Measurements from ENCODE around the gene LPP. TPM values are rescaled to one million over a fixed set of nuclear protein-coding genes. Genes with fewer than 3 reads are reported as not detected.

Gene LPP
- total RNA-seq, 1 experiment from 2014 or later = 120 TPM

DNA sequence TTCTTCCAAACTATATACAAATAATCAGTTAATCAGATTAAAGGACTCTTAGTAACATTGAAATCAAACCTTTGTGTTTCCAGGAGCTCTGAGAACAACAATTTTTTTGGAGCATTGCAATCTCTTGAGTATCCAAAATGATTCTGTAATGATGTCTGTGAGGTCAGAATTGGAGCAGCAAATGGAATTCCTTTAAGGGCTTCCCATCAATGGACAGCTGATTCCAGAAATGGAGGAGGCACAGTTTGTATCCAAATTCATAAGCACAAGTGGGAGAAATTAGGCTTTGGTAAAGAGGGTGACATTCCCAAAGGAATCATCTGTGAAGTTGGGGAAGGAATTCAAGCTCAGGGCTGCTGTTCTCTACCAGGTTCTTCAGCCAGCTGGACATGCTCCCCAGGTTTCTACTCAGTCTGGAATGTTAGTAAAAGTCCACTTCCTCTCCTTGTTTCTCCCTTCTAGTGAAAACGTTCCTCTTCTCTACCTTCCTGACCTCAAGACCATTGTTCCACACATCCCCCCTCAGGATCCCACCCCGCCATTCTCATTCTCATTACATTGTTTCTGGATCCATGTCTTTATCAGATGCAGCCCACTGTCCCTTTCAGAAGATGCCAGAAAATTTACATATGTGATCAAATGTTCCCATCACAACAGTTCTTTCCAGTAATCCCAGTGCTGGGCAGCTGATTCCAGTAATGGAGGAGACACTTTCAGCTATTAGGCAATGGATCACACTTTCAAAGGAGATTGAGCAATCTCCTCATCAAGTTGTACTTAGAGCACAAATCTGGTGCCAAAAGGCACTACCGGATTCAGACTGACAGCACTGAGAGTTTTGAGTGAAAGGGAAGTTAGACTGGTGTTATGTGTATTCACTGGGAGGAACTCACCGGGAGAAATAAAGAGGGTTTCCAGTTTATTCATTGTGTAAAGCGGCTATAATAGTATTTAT is 626.5 kb downstream of the LPP start:
- H3K4me1 Mint-ChIP-seq (ENCODE audit: low read depth, unreplicated experiment) = peaks cover 8% of the 10 kb centered on the region
- POLR2A ChIA-PET = no interaction called here
- DNase-seq = no peak
- TF ChIP-seq, protein P1, sequence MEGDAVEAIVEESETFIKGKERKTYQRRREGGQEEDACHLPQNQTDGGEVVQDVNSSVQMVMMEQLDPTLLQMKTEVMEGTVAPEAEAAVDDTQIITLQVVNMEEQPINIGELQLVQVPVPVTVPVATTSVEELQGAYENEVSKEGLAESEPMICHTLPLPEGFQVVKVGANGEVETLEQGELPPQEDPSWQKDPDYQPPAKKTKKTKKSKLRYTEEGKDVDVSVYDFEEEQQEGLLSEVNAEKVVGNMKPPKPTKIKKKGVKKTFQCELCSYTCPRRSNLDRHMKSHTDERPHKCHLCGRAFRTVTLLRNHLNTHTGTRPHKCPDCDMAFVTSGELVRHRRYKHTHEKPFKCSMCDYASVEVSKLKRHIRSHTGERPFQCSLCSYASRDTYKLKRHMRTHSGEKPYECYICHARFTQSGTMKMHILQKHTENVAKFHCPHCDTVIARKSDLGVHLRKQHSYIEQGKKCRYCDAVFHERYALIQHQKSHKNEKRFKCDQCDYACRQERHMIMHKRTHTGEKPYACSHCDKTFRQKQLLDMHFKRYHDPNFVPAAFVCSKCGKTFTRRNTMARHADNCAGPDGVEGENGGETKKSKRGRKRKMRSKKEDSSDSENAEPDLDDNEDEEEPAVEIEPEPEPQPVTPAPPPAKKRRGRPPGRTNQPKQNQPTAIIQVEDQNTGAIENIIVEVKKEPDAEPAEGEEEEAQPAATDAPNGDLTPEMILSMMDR (IDR thresholded peaks at IDR 0.05; ENCODE audit: insufficient read depth in 1 of 2, low read depth in 1 of 2, low read length in 1 of 2, severe bottlenecking in 1 of 2, unreplicated experiment in 1 of 2) = no peak
- H3K4me3 Mint-ChIP-seq (ENCODE audit: unreplicated experiment) = no peak overlapping the region
- no peaks in the 10 kb centered on the region; the same call in 1 of the 2 replicates for H3K9me3 ChIP-seq
- H3K36me3 Mint-ChIP-seq (ENCODE audit: insufficient read depth, unreplicated experiment) = peaks cover 17% of the 10 kb centered on the region
- H3K9me3 Mint-ChIP-seq (ENCODE audit: unreplicated experiment) = no peaks in the 10 kb centered on the region
- no peaks in the 10 kb centered on the region for H3K27me3 ChIP-seq (replicated peaks; ENCODE audit: control insufficient read depth, insufficient read depth, low read length)
- H3K4me3 ChIP-seq (ENCODE audit: low read depth, low read length) = no peak overlapping the region
- intact Hi-C loops (cut with micrococcal nuclease; ENCODE audit: unreplicated experiment) = no loop called here
- H3K27ac Mint-ChIP-seq (ENCODE audit: unreplicated experiment) = no peak overlapping the region
- CTCF ChIA-PET = no interaction called here
- no TSS peak for BruUV-seq (replicated peaks)
- no peaks in the 10 kb centered on the region for H3K36me3 ChIP-seq (ENCODE audit: control insufficient read depth, insufficient read depth, low read length)
- H3K4me1 ChIP-seq = no peaks in the 10 kb centered on the region
- H3K27me3 Mint-ChIP-seq (ENCODE audit: insufficient read depth, unreplicated experiment) = no peaks in the 10 kb centered on the region

DNA sequence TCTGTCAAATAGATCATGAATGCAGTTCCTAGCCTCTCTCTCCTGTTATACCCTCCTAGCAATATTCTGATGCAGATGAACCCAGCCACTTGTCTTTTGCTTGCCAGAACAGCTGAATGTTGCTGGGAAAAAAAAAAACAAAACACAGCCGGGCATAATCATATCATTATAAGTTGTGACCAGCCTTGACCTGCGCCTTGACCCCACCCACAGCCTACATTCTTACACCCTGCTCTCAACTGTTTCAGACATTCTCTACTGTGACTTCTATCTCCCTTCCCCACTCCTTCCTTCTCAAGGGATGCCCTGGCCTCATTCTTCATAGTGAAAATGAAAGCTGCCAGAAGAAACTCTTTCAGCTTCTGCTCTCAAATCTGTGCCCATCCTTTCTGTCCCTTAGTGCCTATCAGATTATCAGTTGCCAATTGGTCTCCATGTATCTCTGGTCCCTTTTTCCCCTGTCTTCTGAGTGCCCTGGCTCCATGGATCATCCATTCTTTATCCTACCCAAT is 628.7 kb downstream of the LPP start:
- Mint-ChIP-seq H3K9me3 (ENCODE audit: unreplicated experiment) (no peaks in the 10 kb centered on the region), H3K27me3 (ENCODE audit: insufficient read depth, unreplicated experiment) (no peaks in the 10 kb centered on the region), H3K4me3 (ENCODE audit: unreplicated experiment) (no peak overlapping the region), H3K4me1 (ENCODE audit: low read depth, unreplicated experiment) (no peaks in the 10 kb centered on the region), H3K27ac (ENCODE audit: unreplicated experiment) (no peak overlapping the region), H3K36me3 (ENCODE audit: insufficient read depth, unreplicated experiment) (peaks cover 17% of the 10 kb centered on the region)
- no peaks in the 10 kb centered on the region for H3K36me3 ChIP-seq (ENCODE audit: control insufficient read depth, insufficient read depth, low read length)
- DNase-seq = no peak
- intact Hi-C loops (cut with micrococcal nuclease; ENCODE audit: unreplicated experiment) = no loop called here
- POLR2A ChIA-PET = no interaction called here
- H3K27me3 ChIP-seq (replicated peaks; ENCODE audit: control insufficient read depth, insufficient read depth, low read length) = no peaks in the 10 kb centered on the region
- H3K9me3 ChIP-seq = no peaks in the 10 kb centered on the region; the same call in 1 of the 2 replicates
- no TSS peak for BruUV-seq (replicated peaks)
- CTCF ChIA-PET = interaction anchor here (0.7 kb wide), 1 partner anchor 12 kb away, joined by 3 read pairs; no protein-coding TSS in a partner anchor
- TF ChIP-seq, protein P1 (IDR thresholded peaks at IDR 0.05; ENCODE audit: insufficient read depth in 1 of 2, low read depth in 1 of 2, low read length in 1 of 2, severe bottlenecking in 1 of 2, unreplicated experiment in 1 of 2) = no peak
- H3K4me1 ChIP-seq = peaks cover 5% of the 10 kb centered on the region; the same call in 1 of the 2 replicates
- H3K4me3 ChIP-seq (ENCODE audit: low read depth, low read length) = no peak overlapping the region

DNA sequence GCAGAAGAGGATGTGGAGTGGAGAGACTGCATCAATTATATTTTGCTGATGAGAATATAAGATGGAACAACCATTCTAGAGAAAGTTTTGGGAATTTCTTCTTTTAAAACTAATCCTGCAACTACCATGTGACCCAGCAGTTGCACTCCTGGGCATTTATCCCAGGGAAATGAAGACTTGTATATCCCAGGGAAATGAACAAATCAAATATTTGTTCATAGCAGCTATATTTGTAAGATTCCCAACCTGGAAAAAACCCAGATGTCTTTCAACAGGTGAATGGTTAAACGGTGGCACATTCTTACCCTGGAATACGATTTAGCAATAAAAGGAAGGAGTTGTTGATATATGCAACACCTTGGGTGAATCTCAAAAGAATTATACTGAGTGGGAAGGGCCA is 632.5 kb downstream of the LPP start:
- Histone ChIP-seq H3K9me3 (no peaks in the 10 kb centered on the region), H3K27me3 (replicated peaks; ENCODE audit: control insufficient read depth, insufficient read depth, low read length) (no peaks in the 10 kb centered on the region), H3K36me3 (ENCODE audit: control insufficient read depth, insufficient read depth, low read length) (no peaks in the 10 kb centered on the region), H3K4me3 (ENCODE audit: low read depth, low read length) (no peak overlapping the region), H3K4me1 (peaks cover 5% of the 10 kb centered on the region; the same call in 1 of the 2 replicates)
- Mint-ChIP-seq H3K27me3 (ENCODE audit: insufficient read depth, unreplicated experiment) (no peaks in the 10 kb centered on the region), H3K4me1 (ENCODE audit: low read depth, unreplicated experiment) (peaks cover 5% of the 10 kb centered on the region), H3K4me3 (ENCODE audit: unreplicated experiment) (no peak overlapping the region), H3K27ac (ENCODE audit: unreplicated experiment) (no peak overlapping the region), H3K36me3 (ENCODE audit: insufficient read depth, unreplicated experiment) (peaks cover 10% of the 10 kb centered on the region), H3K9me3 (ENCODE audit: unreplicated experiment) (no peaks in the 10 kb centered on the region)
- DNase-seq = no peak
- BruUV-seq (replicated peaks) = no TSS peak
- CTCF ChIA-PET = no interaction called here
- TF ChIP-seq, protein P1 (IDR thresholded peaks at IDR 0.05; ENCODE audit: insufficient read depth in 1 of 2, low read depth in 1 of 2, low read length in 1 of 2, severe bottlenecking in 1 of 2, unreplicated experiment in 1 of 2) = no peak
- intact Hi-C loops (cut with micrococcal nuclease; ENCODE audit: unreplicated experiment) = no loop called here
- POLR2A ChIA-PET = no interaction called here

All from Caco-2 (cell line).